ENCODE measurements around the gene ACVR2B.

GRCh38 chr3:38446812-38447211 lies 6.9 kb upstream of the ACVR2B start:
- TF ChIP-seq POLR2A (IDR thresholded peaks at IDR 0.05) (no peak), CTCF (IDR thresholded peaks at IDR 0.05 in 4 of 5, conservative IDR thresholded peaks at IDR 0.05 in 1 of 5) (no peak)
